Hematopoietic multipotent progenitor cell treated with erythropoietin and hydrocortisone succinate and interleukin-3 and kit ligand, for 4 days (in vitro differentiated cells): Measurements from ENCODE around the gene MTUS2.

Source experiments
- DNase-seq: peaks from one replicate; pipeline ENCODE4 v3.0.0-alpha.2; 2015

MTUS2 gene

DNA sequence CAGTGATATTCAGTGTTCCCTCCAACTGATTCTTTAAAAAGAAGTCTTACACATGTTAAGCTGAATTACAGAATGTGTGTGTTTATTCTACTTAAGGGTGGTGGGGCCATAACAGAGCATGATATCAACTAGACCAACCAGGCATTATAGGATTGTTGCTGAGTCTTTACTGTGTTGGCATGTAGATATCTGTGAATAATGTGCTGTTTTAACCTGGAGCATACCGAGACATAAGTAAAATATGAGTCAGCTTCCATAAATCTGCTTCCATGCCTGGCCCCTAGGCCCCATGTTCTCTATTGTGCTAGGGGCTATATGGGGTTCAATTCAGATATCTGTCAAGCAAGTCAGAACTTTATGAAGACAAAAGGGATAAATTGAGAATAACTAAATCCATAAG, 295.7 kb downstream of the MTUS2 start:
- DNase-seq = no peak

- DNase-seq = no peak
Measured at GRCh38 chr13:29117663-29118062, 297.5 kb downstream of the MTUS2 start.

GRCh38 chr13:29118471-29118870, 298.3 kb downstream of the MTUS2 start:
- DNase-seq = no peak

DNA sequence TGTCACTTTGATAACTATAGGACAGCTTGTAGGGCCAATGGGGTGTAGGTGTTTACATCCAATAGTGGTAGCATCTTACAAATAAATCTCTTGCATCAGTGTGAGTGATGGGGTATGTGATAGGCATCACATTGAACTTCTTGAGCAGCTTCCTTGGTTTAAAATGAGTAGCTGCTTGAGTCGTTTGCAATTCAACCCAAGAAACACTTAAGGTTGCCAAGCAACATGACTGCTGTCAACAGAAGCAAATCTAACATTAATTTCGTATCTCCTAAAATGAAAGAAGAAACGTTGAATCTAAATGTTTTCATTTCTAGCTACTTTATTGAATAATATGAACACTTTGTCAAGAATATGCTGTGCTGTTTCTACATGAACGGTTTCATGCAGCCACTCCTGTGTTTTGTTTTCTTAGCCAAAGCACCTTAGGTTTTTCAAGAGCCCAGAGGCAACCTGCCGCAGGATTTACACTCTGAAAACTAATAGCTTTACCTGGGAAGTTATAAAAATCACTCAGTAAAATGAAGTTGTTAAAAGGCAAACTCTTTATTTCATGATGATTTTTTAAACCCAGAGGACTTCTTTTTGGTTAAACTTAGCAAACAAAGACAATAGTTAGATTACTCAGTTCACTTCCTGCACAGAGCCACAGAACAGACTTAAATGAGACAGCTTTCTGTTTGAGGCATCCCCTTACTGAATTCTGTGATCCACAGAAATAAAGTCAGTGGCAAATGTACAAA, 305.2 kb downstream of the MTUS2 start:
- no peak for DNase-seq

GRCh38 chr13:29125934-29126424, 305.8 kb downstream of the MTUS2 start:
- peak; percentile 8 for DNase-seq

DNA sequence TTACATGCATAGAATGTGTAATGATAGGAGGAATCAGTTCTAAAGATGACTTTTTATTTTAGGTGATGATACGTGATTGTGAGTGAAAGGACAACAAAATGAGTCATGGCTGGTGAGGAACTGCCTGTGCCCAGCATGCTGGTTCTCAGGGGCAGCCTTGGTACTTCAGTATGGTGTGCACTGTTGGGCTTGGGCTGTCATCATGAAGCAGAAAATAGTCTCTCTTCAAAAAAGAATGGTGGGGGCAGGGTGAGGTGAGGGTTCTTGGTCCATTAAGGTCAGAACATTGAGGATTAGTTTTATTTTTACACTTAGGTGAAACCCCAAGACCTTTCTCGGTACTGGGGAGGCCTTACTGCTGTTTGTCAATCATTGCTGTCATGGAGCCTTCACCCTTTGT, 309.5 kb downstream of the MTUS2 start:
- DNase-seq = no peak

- DNase-seq = no peak
Measured at GRCh38 chr13:29131159-29131558, 311.0 kb downstream of the MTUS2 start.

- no peak for DNase-seq
Measured at GRCh38 chr13:29131881-29132668, 311.9 kb downstream of the MTUS2 start.

DNA sequence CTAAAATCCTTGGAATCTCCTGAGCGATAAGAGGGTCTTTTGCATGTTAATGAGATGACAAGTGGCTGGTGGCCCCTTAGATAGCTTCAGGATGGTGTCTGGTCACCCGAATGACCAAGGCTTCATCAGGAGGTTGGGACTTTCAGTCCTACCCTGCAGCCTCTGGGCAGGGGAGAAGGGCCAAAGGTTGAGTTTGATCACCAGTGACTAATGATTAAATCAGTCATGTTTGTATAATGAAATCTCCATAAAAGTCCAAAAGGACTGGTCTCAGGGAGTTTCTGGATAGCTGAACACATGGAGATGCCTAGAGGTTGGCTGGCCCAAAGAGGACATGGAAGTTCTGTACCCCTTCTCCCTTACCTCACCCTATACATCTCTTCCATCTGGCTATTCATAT, 316.2 kb downstream of the MTUS2 start:
- DNase-seq = no peak

DNA sequence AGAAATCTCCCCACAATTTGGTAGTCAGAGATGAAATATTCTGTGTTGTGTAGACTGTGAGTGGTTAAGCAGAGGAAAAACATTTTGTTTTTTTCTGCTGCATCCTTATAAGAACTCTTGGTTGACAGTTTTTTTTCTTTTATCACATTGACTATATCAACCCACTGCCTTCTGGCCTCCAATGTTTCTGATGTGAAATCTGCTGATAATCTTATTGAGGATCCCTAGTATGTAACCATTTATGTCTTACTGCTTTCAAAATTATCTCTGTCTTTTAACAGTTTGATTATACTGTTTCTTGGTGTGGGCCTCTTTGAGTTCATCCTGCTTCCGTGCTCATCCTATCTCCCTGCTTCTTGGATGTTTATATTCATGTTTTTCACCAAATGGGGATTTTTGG, 316.9 kb downstream of the MTUS2 start:
- no peak for DNase-seq

- DNase-seq = no peak
Measured at GRCh38 chr13:29137995-29138394, 317.9 kb downstream of the MTUS2 start.

DNA sequence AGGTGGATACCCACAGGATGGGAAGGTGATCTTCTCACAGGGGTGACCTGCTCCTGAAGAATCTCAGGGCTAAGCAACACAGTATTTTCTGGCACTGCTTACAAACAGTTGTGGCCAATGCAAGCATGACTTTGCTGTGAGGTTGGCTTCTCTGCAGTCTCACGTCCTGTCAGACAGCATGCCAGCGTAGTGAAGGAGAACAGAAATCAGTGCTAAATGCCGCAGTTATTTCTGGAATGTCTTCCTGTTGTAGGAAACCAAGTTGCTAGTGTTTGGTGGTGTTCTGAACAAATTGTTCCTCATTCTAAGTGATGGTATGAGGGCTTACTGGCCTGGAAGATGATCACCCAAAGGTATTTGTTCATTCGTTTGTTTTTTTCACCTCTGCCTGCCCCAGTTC, 320.1 kb downstream of the MTUS2 start:
- no peak for DNase-seq

DNA sequence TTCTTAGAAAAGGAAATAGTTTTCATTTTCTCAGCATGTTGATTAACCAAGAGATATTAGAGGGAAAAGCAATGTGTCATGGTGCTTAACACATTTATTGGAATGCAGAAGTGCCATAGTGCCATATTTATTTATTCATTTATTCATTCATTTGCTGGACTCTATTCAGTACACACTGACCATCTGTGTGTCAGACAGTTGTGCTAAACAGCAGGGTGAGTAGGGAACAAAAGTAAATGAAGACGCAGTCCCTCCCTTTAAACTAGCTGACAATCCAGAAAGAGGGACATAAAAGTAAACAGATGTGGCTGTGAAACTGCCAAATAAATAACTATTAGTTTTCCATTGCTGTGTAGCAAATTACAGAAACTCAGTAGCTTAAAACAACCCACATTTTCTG, 323.7 kb downstream of the MTUS2 start:
- no peak for DNase-seq

GRCh38 chr13:29154390-29154789, 334.3 kb downstream of the MTUS2 start:
- no peak for DNase-seq

DNA sequence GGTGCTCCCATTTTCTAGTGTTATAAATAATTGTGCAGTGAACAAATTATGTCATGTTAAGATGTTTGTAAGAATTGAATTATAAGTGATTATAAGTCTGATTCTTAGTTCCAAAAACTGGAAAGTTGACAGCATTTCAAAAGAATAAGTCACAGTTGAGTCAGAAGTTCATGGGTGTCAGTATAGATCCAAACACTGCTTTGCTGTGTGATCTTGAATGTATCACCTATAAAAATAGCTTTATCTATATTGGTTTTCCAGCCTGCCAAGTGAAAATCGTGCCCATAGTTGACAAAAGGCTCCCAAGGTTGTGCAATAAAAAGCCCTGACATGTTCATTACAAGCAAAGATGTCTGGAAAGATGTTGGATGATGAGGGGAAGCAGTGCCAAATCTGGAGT, 336.0 kb downstream of the MTUS2 start:
- no peak for DNase-seq

DNA sequence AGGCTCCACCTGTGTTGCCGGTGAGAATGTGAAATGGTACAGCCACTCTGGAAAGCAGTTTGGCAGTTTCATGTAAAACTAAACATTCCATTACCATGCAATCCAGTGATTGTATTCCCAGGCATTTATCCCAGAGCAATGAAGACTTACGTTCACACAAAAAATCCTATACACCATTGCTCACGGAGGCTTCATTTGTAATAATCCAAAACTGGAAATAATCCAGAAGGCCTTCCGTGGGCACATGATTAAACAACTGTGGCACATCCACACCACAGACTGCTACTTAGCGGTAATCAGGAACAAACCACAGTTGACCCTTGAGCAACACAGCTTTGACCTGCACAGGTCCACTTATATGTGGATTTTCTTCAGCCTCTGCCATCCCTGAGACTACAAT, 339.7 kb downstream of the MTUS2 start:
- DNase-seq = no peak

DNA sequence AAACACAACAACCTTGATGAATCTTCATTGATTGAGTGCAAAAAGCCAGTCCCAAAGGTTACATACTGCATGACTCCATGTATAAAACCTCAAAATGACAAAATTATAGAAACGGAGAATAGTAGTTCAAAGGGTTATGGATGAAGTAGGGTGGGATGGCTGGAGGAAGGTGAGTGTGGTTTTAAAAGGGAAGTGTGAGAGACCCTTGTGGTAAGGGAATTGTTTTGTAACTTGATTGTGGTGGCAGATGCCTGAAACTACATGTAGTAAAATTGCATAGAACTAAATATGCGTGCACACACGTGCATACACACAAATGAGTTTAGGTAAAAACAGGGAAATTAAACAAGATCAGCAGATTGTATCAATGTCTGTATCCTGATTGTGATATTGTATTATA, 340.7 kb downstream of the MTUS2 start:
- peak; percentile 24 for DNase-seq

DNA sequence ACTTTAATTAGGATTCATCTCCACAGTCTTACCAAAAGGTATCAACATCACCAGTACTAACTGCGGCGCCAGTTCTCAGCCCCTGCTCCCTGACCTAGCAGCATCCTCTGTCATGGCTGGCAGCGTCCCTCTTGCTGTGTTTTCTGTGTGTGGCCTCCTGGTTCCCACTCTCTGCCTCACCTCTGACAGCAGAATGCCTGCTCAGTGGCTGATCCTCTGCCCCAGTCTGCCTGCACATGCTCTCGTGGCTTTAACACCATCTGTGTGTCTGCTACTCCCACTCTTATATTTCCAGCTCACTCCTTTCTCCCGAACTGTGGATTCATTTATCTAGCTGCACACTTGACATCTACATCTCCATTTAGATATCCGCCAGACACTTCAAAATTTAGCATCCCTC, 341.5 kb downstream of the MTUS2 start:
- no peak for DNase-seq

DNA sequence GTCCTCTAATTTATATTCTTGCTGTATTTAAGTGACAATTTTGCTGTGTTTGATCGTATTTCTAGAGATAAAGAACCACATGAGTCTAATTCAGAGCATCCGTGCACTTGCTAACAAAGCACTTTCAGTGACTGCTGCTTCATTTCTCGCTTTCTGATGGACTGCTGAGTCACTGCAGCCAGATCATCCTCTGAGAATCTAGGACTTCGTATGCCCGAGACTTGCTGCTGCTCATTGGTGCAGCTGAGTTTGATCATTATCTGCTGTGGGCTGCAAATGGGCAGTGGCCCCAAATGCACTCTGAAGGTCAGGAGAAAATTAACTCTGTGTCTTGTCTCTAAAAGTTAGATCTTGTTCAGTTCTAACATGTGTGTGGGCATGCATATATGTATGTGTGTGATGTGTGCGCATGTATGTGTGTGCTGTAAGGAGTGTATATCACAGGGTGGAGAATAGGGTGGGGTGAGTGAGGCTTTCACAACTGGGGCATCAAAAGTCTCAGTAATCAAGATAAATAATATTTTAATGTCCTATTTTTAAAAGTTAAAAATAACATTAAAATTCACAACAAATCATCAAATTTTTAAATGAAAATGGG, 342.6 kb downstream of the MTUS2 start:
- DNase-seq = no peak

- DNase-seq = no peak
Measured at GRCh38 chr13:29164116-29164515, 344.0 kb downstream of the MTUS2 start.

DNA sequence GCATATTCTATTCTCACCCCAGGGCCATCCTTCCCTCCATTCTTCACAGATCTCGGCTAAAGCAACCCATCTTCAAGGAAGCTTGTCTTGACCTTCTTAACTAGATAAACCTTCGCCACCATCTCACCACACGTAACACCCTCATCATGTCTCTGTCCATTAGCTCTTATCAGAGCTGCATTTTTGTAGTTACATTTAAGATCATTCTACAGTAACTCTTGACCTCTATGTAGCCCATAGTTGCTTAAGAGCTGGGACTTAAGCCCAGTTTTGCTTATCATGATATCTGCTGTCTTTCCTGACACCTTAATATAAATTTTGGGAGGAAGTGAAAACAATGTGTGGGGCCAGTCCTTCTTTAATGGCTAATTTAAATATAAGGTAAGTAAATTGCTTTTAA, 345.1 kb downstream of the MTUS2 start:
- no peak for DNase-seq

DNA sequence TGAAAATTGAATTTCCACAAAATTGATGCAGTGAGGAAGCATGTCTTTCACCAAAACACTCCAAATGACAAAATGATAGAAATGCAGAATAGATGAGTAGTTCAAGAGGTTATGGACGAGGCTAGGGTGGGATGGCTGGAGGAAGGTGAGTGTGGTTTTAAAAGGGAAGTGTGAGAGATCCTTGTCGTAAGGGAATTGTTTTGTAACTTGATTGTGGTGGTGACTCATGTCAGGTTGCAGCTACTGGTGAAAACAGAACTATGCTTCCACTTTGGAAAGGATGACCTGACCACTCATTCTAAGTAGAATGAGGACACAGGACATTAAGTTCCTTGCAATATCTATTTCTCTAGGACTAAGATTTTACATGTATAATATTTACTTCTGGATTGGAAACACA, 345.7 kb downstream of the MTUS2 start:
- peak; percentile 9 for DNase-seq

DNA sequence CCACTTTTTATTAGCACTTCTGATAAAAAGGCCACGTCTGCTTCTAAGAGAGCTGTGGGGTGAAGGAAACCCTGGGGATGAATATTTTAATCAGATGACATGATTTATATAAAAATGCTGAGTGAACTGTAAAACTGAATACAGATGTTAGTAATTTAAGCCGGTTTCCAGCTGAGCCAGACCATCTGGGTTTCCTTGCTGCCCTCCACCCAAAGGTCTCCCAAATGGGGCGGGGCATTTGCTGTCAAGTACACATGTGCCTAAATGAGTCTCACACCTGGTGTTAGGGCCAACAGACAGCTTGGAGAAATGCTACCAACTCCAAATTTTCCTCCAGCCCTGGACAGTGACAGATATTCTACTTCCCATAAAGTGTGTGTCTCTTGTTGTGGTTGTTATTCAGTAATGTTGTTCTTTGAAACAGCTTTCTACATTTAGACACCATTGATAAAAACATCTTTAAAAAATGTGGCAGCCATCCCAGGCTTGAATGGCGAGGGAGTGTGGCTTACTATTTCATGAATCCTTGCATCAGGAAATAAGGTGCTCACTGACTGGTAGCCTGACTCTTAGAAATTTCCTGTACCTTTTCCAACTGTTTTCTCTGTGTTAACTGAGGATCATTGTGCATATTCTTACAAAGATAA, 350.4 kb downstream of the MTUS2 start:
- DNase-seq = no peak

DNA sequence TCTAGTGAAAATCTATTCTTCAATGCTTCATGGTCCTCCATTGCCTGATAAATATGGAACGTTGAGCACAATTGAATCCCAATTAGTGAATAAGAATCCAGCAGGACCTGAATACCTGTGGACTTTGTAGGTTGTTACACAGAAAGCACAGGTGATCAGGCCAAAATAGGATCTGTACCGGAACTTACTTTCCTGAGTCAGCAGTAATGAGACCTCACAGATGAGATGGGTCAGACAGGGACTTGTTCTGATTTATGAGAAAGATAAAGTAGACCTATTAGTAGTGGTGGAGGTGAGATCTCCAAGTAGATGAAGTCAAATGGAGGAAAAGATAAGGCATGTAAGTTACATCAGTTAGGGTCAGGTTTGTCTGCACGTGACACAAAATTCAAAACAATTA, 351.1 kb downstream of the MTUS2 start:
- no peak for DNase-seq
